IPS-18c (cell line): Measurements from ENCODE around the gene SYNDIG1.

Experiments used
- H3K4me3 ChIP-seq: 2 replicates; pipeline ENCODE4 v1.7.0; 2013; ENCODE audit warnings: low read depth, mild to moderate bottlenecking, low read length, moderate library complexity; ENCODE audit not compliant: insufficient read depth
- H3K9me3 ChIP-seq: one replicate; pipeline ENCODE4 v1.6.1; 2013; ENCODE audit warnings: mild to moderate bottlenecking, low read length, moderate library complexity; ENCODE audit not compliant: control insufficient read depth, insufficient read depth

SYNDIG1 gene

GRCh38 chr20:24484081-24484450 lies 14.6 kb downstream of the SYNDIG1 start:
- no peaks in the 10 kb centered on the region for H3K9me3 ChIP-seq

GRCh38 chr20:24485981-24486380 lies 16.6 kb downstream of the SYNDIG1 start:
- no peak overlapping the region for H3K4me3 ChIP-seq
- H3K9me3 ChIP-seq = no peaks in the 10 kb centered on the region

More at GRCh38 chr20:24484081-24484450, 14.6 kb downstream of the SYNDIG1 start:
- H3K4me3 ChIP-seq = no peak overlapping the region

- Histone ChIP-seq H3K4me3 (no peak overlapping the region), H3K9me3 (no peaks in the 10 kb centered on the region)
Observed at GRCh38 chr20:24487240-24487639, 17.8 kb downstream of the SYNDIG1 start.

GRCh38 chr20:24487648-24488047 lies 18.2 kb downstream of the SYNDIG1 start:
- Histone ChIP-seq H3K9me3 (no peaks in the 10 kb centered on the region), H3K4me3 (no peak overlapping the region)

- Histone ChIP-seq H3K4me3 (no peak overlapping the region), H3K9me3 (no peaks in the 10 kb centered on the region)
Observed at GRCh38 chr20:24488064-24488799, 18.8 kb downstream of the SYNDIG1 start.

GRCh38 chr20:24488800-24489175 lies 19.4 kb downstream of the SYNDIG1 start:
- no peak overlapping the region for H3K4me3 ChIP-seq

GRCh38 chr20:24489193-24489592 lies 19.8 kb downstream of the SYNDIG1 start:
- no peaks in the 10 kb centered on the region for H3K9me3 ChIP-seq
- H3K4me3 ChIP-seq = no peak overlapping the region

More at GRCh38 chr20:24488800-24489175, 19.4 kb downstream of the SYNDIG1 start:
- H3K9me3 ChIP-seq = no peaks in the 10 kb centered on the region

- Histone ChIP-seq H3K4me3 (no peak overlapping the region), H3K9me3 (no peaks in the 10 kb centered on the region)
Observed at GRCh38 chr20:24489631-24490260, 20.3 kb downstream of the SYNDIG1 start.

GRCh38 chr20:24490598-24490997 lies 21.2 kb downstream of the SYNDIG1 start:
- Histone ChIP-seq H3K9me3 (no peaks in the 10 kb centered on the region), H3K4me3 (no peak overlapping the region)

- no peak overlapping the region for H3K4me3 ChIP-seq
- H3K9me3 ChIP-seq = no peaks in the 10 kb centered on the region
Observed at GRCh38 chr20:24491041-24491756, 21.8 kb downstream of the SYNDIG1 start.

- Histone ChIP-seq H3K9me3 (no peaks in the 10 kb centered on the region), H3K4me3 (no peak overlapping the region)
Observed at GRCh38 chr20:24492031-24492607, 22.7 kb downstream of the SYNDIG1 start.

- Histone ChIP-seq H3K4me3 (no peak overlapping the region), H3K9me3 (no peaks in the 10 kb centered on the region)
Observed at GRCh38 chr20:24492698-24493097, 23.3 kb downstream of the SYNDIG1 start.

GRCh38 chr20:24493181-24493580 lies 23.8 kb downstream of the SYNDIG1 start:
- no peak overlapping the region for H3K4me3 ChIP-seq
- no peaks in the 10 kb centered on the region for H3K9me3 ChIP-seq

- Histone ChIP-seq H3K4me3 (no peak overlapping the region), H3K9me3 (no peaks in the 10 kb centered on the region)
Observed at GRCh38 chr20:24493661-24494459, 24.4 kb downstream of the SYNDIG1 start.

- H3K4me3 ChIP-seq = no peak overlapping the region
- H3K9me3 ChIP-seq = no peaks in the 10 kb centered on the region
Observed at GRCh38 chr20:24494460-24494920, 25.1 kb downstream of the SYNDIG1 start.

GRCh38 chr20:24495266-24495665 lies 25.8 kb downstream of the SYNDIG1 start:
- H3K9me3 ChIP-seq = no peaks in the 10 kb centered on the region

GRCh38 chr20:24497851-24498250 lies 28.4 kb downstream of the SYNDIG1 start:
- Histone ChIP-seq H3K4me3 (no peak overlapping the region), H3K9me3 (no peaks in the 10 kb centered on the region)

More at GRCh38 chr20:24495266-24495665, 25.8 kb downstream of the SYNDIG1 start:
- no peak overlapping the region for H3K4me3 ChIP-seq
